Spleen (tissue), 7 donors: ENCODE results near the gene EPHB1.
"Not testable (repeated sequence)": the region's sequence is repeated elsewhere in the genome, so short reads cannot be mapped to it uniquely, and the experiment has no call there.

Experiments
- CTCF ChIP-seq, 11 experiments: fragments of 200-600 bp in 7 of 11; fragments of 450-650 bp in 4 of 11; sonication (generic) in 4 of 11; IDR thresholded peaks in 8 of 11; conservative IDR thresholded peaks in 3 of 11; 1 replicate in 7 of 11; 2 replicates in 4 of 11; pipeline versions ENCODE4 v1.4.0 to v1.8.0; 2016 to 2021; ENCODE audit warnings: antibody characterized with exemption in 11 of 11, inconsistent platforms in 4 of 11, mild to moderate bottlenecking in 1 of 11
- POLR2A ChIP-seq, 3 donors: fragments of 450-650 bp; IDR thresholded peaks; one replicate each; pipeline ENCODE4 v1.5.1; 2017; ENCODE audit warnings: antibody characterized with exemption in 3 of 3, mild to moderate bottlenecking in 1 of 3
- donor health status: DM: no; HTN: no; CAD: no; lungs with moderate emphysema.
- donor health status: DM: no; HTN: no; CAD: no.
- donor health status: DM: no; HTN: no; CAD: no.

GRCh38 chr3:135030768-135031615 is 235.9 kb downstream of the EPHB1 start:
- TF ChIP-seq POLR2A (IDR thresholded peaks at IDR 0.05); CTCF (IDR thresholded peaks at IDR 0.05 in 8 of 11, conservative IDR thresholded peaks at IDR 0.05 in 3 of 11): not testable (repeated sequence)
